ENCODE measurements around the gene MCTP1. TPM values are rescaled to one million over a fixed set of nuclear protein-coding genes. Genes with fewer than 3 reads are reported as not detected.

The MCTP1 gene
- total RNA-seq, 1 donor from 2014 or later: not detected

DNA sequence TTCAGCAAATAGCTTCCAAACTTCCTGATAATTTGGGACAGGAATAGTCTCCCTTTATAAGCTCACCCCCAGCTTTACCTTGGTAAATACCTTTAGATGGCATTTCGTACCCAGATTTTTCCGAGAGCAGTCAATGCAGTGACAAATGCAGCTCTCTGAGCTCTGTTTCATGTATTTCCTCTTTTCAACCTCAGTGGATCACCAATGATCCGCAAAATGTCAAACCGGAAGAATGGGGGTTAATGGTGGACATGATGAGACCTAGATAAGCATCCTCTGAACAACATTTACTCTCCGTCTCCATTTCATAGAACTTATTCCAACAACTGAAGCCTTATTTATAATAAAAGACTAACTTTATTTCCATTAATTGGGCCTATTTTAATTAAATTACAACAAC lies 227.3 kb downstream of the MCTP1 start:
- no peak for DNase-seq
- H3K27ac Mint-ChIP-seq: no peak overlapping the region
- H3K36me3 Mint-ChIP-seq (ENCODE audit: low read depth): no peaks in the 10 kb centered on the region
- H3K4me1 Mint-ChIP-seq: no peaks in the 10 kb centered on the region
- H3K27me3 Mint-ChIP-seq: no peaks in the 10 kb centered on the region
- H3K4me3 Mint-ChIP-seq: no peak overlapping the region
- no peaks in the 10 kb centered on the region for H3K9me3 Mint-ChIP-seq
- intact Hi-C loops (cut with micrococcal nuclease): no loop called here

DNA sequence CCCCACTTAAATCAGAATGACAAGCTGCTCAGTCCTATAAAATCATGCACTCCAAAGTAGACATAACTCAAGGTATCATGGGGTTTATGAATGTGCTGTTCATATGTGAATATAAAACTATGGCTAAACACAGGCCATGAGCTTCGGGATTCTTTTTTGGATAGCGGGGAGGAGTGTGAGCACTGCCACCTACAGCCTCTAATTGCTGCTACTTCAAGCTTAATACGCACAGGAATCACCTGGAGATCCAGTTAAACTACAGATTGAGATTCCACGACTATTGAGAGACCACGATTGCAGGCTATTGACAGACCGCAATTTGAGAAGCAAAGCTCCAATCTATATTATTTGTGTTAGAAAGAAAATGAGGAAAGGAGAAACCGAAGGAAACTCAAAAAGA lies 231.6 kb downstream of the MCTP1 start:
- H3K4me3 Mint-ChIP-seq: no peak overlapping the region
- H3K27me3 Mint-ChIP-seq: no peaks in the 10 kb centered on the region
- H3K36me3 Mint-ChIP-seq (ENCODE audit: low read depth): no peaks in the 10 kb centered on the region
- no peaks in the 10 kb centered on the region for H3K9me3 Mint-ChIP-seq
- no peaks in the 10 kb centered on the region for H3K4me1 Mint-ChIP-seq
- no peak for DNase-seq
- no peak overlapping the region for H3K27ac Mint-ChIP-seq
- intact Hi-C loops (cut with micrococcal nuclease): no loop called here

DNA sequence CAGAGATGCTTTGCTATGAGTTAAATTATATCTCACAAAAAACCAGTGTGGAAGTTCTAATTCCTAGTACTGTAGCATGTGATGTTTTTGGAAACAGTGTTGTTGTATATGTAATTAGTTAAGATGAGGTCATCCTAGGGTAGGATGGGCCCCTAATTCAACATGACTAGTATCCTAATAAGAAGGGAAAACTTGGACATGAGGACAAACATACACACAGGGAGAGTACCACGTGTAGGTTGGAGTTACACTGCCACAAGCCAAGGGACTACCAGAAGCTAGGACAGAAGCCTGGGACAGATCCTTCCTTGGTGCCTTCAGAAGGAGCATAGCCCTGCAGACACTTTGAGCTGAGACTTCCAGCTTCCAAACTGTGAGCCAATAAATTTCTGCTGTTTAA lies 234.2 kb downstream of the MCTP1 start:
- no peaks in the 10 kb centered on the region for H3K9me3 Mint-ChIP-seq
- H3K27ac Mint-ChIP-seq: no peak overlapping the region
- no peaks in the 10 kb centered on the region for H3K4me1 Mint-ChIP-seq
- H3K27me3 Mint-ChIP-seq: no peaks in the 10 kb centered on the region
- no peak overlapping the region for H3K4me3 Mint-ChIP-seq
- no peak for DNase-seq
- no peaks in the 10 kb centered on the region for H3K36me3 Mint-ChIP-seq (ENCODE audit: low read depth)
- intact Hi-C loops (cut with micrococcal nuclease): no loop called here

DNA sequence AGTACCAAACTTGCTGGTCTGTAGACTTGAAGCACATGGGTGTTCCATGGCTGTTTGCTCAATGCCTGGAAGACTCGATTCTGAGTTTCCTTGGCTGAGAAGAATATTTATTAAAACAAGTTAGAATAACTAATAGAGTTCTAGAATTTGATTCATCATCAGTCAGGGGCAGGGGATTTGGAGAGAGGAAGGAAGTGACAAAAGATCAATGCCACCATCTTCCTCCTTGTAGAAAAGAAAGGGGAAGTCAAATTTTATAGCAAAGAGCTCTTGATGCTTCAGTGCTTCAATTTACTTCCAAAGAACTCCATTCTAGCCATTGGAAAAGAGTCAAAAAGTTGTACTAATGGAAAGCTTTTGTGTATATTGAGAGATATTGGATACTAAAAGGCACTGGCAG lies 236.3 kb downstream of the MCTP1 start:
- intact Hi-C loops (cut with micrococcal nuclease): no loop called here
- no peak overlapping the region for H3K4me3 Mint-ChIP-seq
- no peak for DNase-seq

DNA sequence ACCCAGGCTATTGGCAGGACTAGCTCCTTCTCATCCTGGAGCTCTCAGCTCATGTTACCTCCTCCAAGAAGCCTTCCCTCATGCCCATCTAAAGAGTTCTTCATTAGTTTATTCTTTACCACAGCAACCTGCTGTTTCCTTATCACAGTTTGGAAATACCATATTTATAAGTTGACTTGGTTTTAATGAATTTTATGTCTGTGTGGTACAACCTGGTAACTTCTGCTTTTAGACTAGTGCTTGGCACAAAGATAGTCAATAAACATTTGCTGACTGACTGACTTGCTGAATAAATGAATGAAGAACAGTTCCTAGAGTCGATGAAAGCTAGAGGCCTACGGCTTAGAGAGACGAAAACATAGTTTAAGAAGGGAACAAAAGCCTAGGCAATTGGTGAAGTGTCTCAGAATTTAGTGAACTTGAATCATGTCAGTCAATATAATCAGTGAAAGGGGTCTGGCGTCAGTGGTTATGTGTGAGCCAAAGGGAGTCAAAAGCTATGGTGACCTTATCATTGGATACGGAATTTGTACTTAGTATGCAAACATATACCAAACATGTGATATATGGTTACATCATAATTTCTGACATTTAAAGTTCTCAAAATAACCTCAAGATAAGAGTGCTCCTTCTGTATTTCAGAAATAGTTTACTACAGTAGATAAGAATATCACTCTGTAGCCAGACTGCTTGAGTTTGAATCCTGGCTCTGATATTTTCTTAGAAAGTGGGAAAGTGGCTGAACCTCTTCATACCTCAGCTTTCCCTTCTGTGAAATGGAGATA lies 239.5 kb downstream of the MCTP1 start:
- Mint-ChIP-seq H3K9me3 (no peaks in the 10 kb centered on the region), H3K27ac (no peak overlapping the region), H3K4me3 (no peak overlapping the region), H3K27me3 (no peaks in the 10 kb centered on the region), H3K4me1 (no peaks in the 10 kb centered on the region), H3K36me3 (ENCODE audit: low read depth) (no peaks in the 10 kb centered on the region)
- no peak for DNase-seq
- intact Hi-C loops (cut with micrococcal nuclease): no loop called here

More for the DNA sequence above, 236.3 kb downstream of the MCTP1 start:
- Mint-ChIP-seq H3K27me3 (no peaks in the 10 kb centered on the region), H3K4me1 (no peaks in the 10 kb centered on the region), H3K27ac (no peak overlapping the region), H3K36me3 (ENCODE audit: low read depth) (no peaks in the 10 kb centered on the region), H3K9me3 (no peaks in the 10 kb centered on the region)

DNA sequence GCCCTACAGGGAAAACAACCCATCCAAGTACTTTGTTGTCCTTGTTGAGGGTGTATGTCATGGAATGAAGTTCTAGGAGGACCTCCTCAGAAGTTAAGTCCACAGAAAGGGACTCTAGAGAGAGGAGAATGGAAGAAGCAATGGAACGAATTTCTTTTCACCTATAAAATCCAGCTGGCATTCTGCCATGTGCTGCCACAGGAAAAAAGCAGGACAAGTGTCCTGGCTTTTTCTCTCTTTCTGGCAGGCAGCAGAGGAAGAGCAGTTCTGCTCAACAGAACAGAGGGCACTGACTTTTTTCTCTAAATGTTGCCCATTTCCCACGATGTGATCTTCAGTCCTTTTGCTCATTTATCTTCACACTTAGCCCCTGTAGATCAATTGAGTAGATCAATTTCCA lies 240.8 kb downstream of the MCTP1 start:
- Mint-ChIP-seq H3K4me3 (no peak overlapping the region), H3K27ac (no peak overlapping the region), H3K36me3 (ENCODE audit: low read depth) (no peaks in the 10 kb centered on the region), H3K4me1 (no peaks in the 10 kb centered on the region), H3K27me3 (no peaks in the 10 kb centered on the region), H3K9me3 (no peaks in the 10 kb centered on the region)
- DNase-seq: no peak
- intact Hi-C loops (cut with micrococcal nuclease): no loop called here

DNA sequence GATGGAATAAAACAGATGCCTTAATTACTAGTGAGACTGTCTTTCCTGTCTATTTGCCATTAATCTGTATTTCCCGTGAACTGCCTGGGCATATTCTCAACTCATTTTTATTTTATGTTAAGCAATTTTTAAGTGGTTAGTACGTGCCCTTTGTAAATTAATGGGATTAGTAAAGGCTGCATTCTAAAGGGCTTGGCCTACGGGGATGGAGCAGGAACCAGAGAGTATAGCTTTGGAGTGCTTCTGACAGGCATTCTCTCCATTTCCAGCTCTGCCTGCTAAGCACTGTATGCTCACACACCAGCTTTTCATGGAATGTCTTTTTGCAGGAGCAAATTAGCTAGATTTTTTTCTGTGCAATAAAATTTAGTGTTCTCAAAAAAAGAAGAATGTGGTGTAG lies 241.2 kb downstream of the MCTP1 start:
- DNase-seq: no peak
- H3K9me3 Mint-ChIP-seq: no peaks in the 10 kb centered on the region
- H3K27ac Mint-ChIP-seq: no peak overlapping the region
- intact Hi-C loops (cut with micrococcal nuclease): no loop called here
- no peaks in the 10 kb centered on the region for H3K27me3 Mint-ChIP-seq
- H3K36me3 Mint-ChIP-seq (ENCODE audit: low read depth): no peaks in the 10 kb centered on the region
- H3K4me3 Mint-ChIP-seq: no peak overlapping the region
- H3K4me1 Mint-ChIP-seq: no peaks in the 10 kb centered on the region

DNA sequence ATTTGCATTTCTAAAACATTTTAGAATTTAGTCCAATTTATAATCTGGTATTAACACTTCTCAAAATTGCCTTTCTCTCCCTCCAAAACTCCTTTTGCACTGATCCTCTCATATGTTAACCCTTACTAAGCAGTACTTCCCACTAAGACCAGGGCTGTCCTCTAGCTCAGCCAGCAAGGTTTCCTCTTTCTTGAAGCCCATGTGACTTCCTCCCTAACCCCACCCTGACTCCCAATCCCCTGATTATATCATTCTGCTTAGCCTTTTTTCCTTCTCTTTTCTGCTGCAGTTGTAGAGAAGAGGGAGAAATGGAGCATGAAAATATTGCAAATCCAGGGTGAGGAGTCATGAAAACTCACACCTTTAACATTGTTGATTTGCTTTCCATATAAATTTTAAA lies 241.7 kb downstream of the MCTP1 start:
- H3K27ac Mint-ChIP-seq: no peak overlapping the region
- no peak overlapping the region for H3K4me3 Mint-ChIP-seq
- intact Hi-C loops (cut with micrococcal nuclease): no loop called here
- no peaks in the 10 kb centered on the region for H3K36me3 Mint-ChIP-seq (ENCODE audit: low read depth)
- H3K4me1 Mint-ChIP-seq: no peaks in the 10 kb centered on the region
- no peaks in the 10 kb centered on the region for H3K27me3 Mint-ChIP-seq
- H3K9me3 Mint-ChIP-seq: no peaks in the 10 kb centered on the region
- DNase-seq: no peak

DNA sequence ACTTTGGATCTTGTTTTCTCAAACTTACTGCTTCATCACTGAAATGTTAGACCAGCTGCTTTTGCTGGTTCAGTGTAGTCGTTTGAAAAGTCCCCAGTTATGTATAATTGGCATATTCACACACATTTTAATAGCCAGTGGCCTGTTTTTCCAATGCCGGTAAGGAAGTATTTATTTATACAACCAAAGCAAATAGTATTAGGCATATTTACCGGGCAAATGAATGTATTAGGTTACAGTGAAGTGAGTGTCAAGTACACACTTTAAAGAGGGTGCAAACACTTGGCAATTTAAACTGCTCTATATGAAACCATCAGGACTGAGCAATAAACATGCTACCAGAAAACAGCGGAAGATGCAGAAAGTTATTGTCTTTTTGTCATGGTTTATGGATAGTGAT lies 242.9 kb downstream of the MCTP1 start:
- H3K4me3 Mint-ChIP-seq: no peak overlapping the region
- H3K27ac Mint-ChIP-seq: no peak overlapping the region
- H3K36me3 Mint-ChIP-seq (ENCODE audit: low read depth): no peaks in the 10 kb centered on the region
- intact Hi-C loops (cut with micrococcal nuclease): no loop called here
- no peaks in the 10 kb centered on the region for H3K27me3 Mint-ChIP-seq
- H3K4me1 Mint-ChIP-seq: no peaks in the 10 kb centered on the region
- no peak for DNase-seq
- H3K9me3 Mint-ChIP-seq: no peaks in the 10 kb centered on the region

DNA sequence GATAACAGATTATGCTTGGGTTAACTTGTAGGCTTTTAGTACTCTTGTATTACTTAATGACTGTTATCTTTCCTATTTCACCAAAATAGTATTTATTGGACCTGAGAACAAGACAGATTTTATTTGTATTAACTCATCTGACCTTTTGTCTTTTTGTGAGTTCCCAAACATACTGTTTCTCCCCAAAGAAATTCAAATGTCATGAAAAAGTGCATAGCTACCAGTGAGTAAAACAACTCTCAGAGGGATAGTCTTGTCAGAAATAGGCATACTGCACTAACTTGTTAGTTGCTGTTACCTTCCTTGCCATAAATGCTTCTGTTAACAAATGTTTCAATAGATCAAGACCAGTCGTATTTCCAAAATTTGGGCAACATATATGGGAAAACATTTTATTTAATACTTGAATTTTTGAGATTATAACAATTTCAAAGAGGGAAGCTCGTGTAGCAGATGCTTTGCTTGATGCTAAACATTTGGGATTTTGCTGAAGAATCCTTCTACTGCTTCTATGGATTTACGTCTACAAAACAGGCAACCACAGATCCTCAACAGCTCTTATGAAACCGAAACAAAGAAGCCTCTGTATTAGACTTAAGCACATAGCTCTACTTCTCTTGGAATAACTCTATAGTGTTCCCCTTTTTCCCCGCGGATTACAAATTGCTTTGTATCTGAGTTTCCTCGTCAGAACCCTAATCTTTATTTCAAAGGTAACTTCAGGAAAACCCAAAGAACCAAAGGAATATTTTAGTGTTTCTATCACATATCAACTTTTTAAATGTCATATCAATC lies 248.8 kb downstream of the MCTP1 start:
- DNase-seq: no peak
- H3K4me1 Mint-ChIP-seq: no peaks in the 10 kb centered on the region
- H3K4me3 Mint-ChIP-seq: no peak overlapping the region
- no peaks in the 10 kb centered on the region for H3K9me3 Mint-ChIP-seq
- no peak overlapping the region for H3K27ac Mint-ChIP-seq
- H3K27me3 Mint-ChIP-seq: no peaks in the 10 kb centered on the region
- intact Hi-C loops (cut with micrococcal nuclease): no loop called here
- H3K36me3 Mint-ChIP-seq (ENCODE audit: low read depth): no peaks in the 10 kb centered on the region

DNA sequence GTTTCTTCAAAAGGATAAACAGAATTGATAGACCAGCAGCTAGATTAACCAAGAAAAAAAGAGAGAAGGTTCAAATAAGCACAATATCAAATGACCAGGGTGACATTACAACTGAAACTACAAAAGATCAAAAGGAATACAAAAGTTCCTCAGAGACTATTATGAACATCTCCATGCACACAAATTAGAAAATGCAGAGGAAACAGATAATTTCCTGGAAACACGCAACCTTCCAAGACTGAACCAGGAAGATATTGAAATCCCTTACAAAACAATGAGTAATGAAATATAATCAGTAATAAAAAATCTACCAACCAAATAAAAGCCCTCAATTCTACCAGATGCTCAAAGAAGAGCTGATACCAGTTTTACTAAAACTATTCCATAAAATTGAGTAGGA lies 252.1 kb downstream of the MCTP1 start:
- H3K4me1 Mint-ChIP-seq: no peaks in the 10 kb centered on the region
- DNase-seq: no peak
- peaks cover 1% of the 10 kb centered on the region for H3K27me3 Mint-ChIP-seq
- H3K36me3 Mint-ChIP-seq (ENCODE audit: low read depth): no peaks in the 10 kb centered on the region
- no peaks in the 10 kb centered on the region for H3K9me3 Mint-ChIP-seq
- intact Hi-C loops (cut with micrococcal nuclease): no loop called here
- H3K4me3 Mint-ChIP-seq: no peak overlapping the region
- no peak overlapping the region for H3K27ac Mint-ChIP-seq

DNA sequence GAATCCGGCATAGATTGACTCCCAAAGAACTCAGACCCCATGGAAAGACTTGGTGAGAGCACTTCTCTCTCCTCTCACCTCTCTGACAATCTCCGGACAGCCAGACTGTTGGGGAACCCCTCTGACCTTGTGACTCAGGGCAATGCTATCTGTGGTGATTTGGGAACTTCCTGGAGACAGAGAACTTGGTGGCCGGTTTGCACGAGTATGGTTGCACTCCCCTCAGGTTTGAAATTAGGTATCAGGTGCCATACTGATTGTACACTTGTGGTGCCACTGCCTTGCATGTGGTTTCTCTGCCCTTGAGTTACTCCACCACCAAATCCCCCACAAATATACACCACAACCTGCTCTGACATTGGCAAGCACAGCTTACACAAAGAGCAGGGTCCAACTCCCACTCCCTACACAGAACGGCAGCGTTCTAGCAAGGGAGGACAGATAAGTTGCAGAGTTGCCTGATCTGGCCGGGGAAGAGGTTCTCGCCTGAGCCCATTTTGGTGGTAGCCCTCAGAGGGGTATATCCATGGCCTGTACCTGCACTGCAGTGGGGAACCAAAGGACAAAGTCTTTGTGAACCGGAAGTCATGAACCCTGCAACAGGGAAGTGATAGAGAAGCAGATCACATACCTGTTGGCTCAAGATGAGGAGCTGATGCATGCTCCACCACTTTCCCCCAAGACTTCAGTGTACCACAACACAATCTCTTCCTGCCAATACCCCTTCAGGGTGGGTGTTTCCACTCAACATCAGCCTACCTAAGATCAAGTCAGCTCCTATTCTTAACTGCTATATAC lies 255.1 kb downstream of the MCTP1 start:
- no peak overlapping the region for H3K4me3 Mint-ChIP-seq
- intact Hi-C loops (cut with micrococcal nuclease): no loop called here
- H3K4me1 Mint-ChIP-seq: peaks cover 5% of the 10 kb centered on the region
- H3K36me3 Mint-ChIP-seq (ENCODE audit: low read depth): no peaks in the 10 kb centered on the region
- no peak overlapping the region for H3K27ac Mint-ChIP-seq
- no peak for DNase-seq
- H3K9me3 Mint-ChIP-seq: no peaks in the 10 kb centered on the region
- peaks cover 1% of the 10 kb centered on the region for H3K27me3 Mint-ChIP-seq

DNA sequence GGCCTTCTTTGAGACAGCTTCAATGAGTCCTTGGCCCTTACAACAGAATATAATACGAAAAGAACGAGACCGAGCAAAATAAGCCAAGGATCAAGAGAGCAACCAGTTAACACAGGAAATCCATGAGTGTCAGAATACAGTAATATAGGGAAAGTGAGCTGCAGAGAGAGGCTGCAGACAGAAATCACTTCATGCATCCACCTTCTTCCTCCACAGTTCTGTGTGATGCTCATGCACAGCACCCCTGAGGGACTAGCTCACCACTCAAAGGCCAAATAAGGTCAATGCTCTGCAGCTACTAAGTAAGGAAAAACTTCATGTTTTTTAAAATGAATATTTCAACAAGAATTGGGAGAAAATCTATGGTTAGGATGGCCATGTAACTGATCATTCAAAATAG lies 257.1 kb downstream of the MCTP1 start:
- Mint-ChIP-seq H3K4me1 (peaks cover 9% of the 10 kb centered on the region), H3K27me3 (peaks cover 2% of the 10 kb centered on the region), H3K9me3 (no peaks in the 10 kb centered on the region), H3K27ac (no peak overlapping the region), H3K4me3 (no peak overlapping the region), H3K36me3 (ENCODE audit: low read depth) (no peaks in the 10 kb centered on the region)
- no peak for DNase-seq
- intact Hi-C loops (cut with micrococcal nuclease): no loop called here

DNA sequence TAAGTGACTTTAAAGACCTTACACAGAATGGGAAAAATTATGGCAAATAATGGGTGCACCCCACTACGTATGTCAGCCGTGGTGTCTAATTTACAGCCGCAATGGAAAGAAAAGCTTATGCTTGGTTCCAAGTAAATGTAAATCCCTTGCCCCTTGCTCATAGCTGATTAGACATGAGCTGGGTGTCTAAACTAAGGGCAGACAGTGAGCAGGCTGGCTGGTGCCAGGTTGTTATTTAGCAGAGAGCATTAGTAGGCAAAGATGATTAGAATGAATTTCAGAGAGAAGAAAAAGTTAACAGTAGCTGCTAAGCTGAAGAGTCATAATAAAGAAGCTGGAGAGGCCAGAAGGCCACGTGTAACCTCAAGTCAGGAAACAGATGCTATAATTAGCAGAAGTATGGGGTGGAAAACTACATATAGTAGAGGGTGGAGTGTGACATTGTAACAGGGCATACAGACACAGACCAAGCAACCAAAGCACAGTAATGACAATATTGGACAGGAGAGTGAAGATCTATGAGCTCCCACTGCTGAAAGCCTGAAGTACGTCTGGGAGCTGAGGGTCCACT lies 257.7 kb downstream of the MCTP1 start:
- peaks cover 10% of the 10 kb centered on the region for H3K4me1 Mint-ChIP-seq
- H3K9me3 Mint-ChIP-seq: no peaks in the 10 kb centered on the region
- no peaks in the 10 kb centered on the region for H3K36me3 Mint-ChIP-seq (ENCODE audit: low read depth)
- intact Hi-C loops (cut with micrococcal nuclease): no loop called here
- no peak overlapping the region for H3K27ac Mint-ChIP-seq
- peaks cover 4% of the 10 kb centered on the region for H3K27me3 Mint-ChIP-seq
- H3K4me3 Mint-ChIP-seq: no peak overlapping the region
- DNase-seq: no peak
